Lung (tissue), 12 donors: Measurements from ENCODE around the gene LTBP1. TPM values are rescaled to one million over a fixed set of nuclear protein-coding genes. Genes with fewer than 3 reads are reported as not detected.

Source experiments
- ATAC-seq: fragments of 200-7000 bp; cut with Tn5 transposase; one replicate; pipeline ENCODE4 v1.9.1; 2020; ENCODE audit warnings: moderate number of reproducible peaks; ENCODE audit not compliant: insufficient read depth, low FRiP score
- DNase-seq, 3 donors: peaks; one replicate each; pipeline ENCODE4 v3.0.0-alpha.2; 2013 to 2017
- H3K27ac ChIP-seq, 2 donors: one replicate each; pipeline ENCODE4 v1.5.1; 2013; ENCODE audit warnings: mild to moderate bottlenecking in 2 of 2, moderate library complexity in 2 of 2, control low read depth in 1 of 2, inconsistent platforms in 1 of 2, low read depth in 1 of 2, low read length in 1 of 2
- H3K27me3 ChIP-seq, 3 donors: one replicate each; pipeline ENCODE4 v1.5.1; 2013; ENCODE audit warnings: low read length in 2 of 3; ENCODE audit not compliant: control insufficient read depth in 3 of 3, insufficient read depth in 3 of 3
- H3K36me3 ChIP-seq, 4 donors: one replicate each; pipeline ENCODE4 v1.5.1; 2013; ENCODE audit warnings: low read length in 4 of 4, mild to moderate bottlenecking in 1 of 4, moderate library complexity in 1 of 4; ENCODE audit not compliant: control insufficient read depth in 4 of 4, insufficient read depth in 4 of 4
- H3K4me1 ChIP-seq, 5 donors: one replicate each; pipeline ENCODE4 v1.5.1; 2013; ENCODE audit warnings: low read length in 5 of 5, mild to moderate bottlenecking in 2 of 5, moderate library complexity in 1 of 5; ENCODE audit not compliant: control insufficient read depth in 5 of 5, insufficient read depth in 5 of 5
- H3K4me3 ChIP-seq: one replicate; pipeline ENCODE4 v1.5.1; 2013; ENCODE audit warnings: mild to moderate bottlenecking, control low read depth, moderate library complexity
- H3K9ac ChIP-seq, 2 donors: one replicate each; pipeline ENCODE4 v1.5.1; 2013; ENCODE audit warnings: low read length in 2 of 2, control low read depth in 1 of 2; ENCODE audit not compliant: insufficient read depth in 1 of 2
- H3K9me3 ChIP-seq, 4 donors: one replicate each; pipeline ENCODE4 v1.5.1; 2013; ENCODE audit warnings: low read length in 3 of 4, mild to moderate bottlenecking in 1 of 4, moderate library complexity in 1 of 4; ENCODE audit not compliant: control insufficient read depth in 4 of 4, insufficient read depth in 3 of 4
- WGBS, 2 donors: extraction: QIAGEN DNeasy Blood & Tissue Kit; methylation state at CpG; one replicate each; pipeline ENCODE4 v1.1.7; 2013; 5-methylcytosine and 5-hydroxymethylcytosine counted together
- polyA plus RNA-seq, 2 donors: library from polyadenylated mRNA; stranded (reverse); fragments of 200-250 nt; gene quantifications; one replicate each; pipeline ENCODE4 v1.2.1, GENCODE V29; 2013
- total RNA-seq, 2 donors: library from RNA; depleted of rRNA in 1 of 2; stranded (reverse); fragments of >200 nt in 1 of 2; gene quantifications; one replicate each; pipeline ENCODE4 v1.2.1, GENCODE V29; 2014 to 2021
- TF ChIP-seq, protein P1 (sequence below): IDR thresholded peaks from 2 replicates; pipeline ENCODE4 v1.5.1; 2012; ENCODE audit warnings: mild to moderate bottlenecking; ENCODE audit errors: control extremely low read depth, extremely low read depth
- donor health status: control.
- donor health status: control.
- donor health status: Bipolar disorder and iron deficiency.
- donor health status: healthy.
- donor health status: DM: yes; HTN: yes; CAD: no.

Gene LTBP1
- total and polyA plus RNA-seq, 4 donors, result 8.8 to 57.4 (median 28.6) TPM

DNA sequence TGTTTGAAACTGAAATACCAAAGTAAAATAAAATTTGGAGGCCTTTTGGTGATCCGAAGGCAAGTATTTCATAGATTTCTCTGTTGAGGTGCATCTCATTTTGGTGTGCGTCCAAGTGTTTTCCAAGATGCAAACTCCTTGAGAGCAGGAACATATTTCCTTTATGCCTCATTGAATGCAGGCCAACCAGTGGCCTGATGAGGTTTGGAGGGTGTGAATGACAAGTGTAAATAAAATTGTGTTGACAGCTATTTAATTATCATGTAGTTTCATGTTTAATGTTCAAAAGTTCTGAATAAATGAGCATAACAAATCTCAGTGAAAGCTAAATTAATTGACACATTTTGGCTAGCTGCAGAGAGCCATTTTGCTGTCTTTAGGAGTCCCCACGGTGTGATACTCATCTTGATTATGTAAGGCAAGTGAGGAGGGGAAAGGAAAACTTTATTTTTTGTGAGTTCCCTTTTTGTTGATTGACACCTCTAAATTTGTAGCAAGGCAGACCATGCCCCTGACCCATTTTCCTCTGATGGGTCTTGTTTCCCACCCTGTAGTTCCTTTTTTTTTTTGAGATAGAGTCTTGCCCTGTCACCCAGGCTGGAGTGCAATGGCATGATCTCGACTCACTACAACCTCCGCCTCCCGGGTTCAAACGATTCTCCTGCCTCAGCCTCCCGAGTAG is 6.3 kb upstream of the LTBP1 start:
- WGBS, 2 donors, result 84 to 90% methylated on average over 8 of the region's 8 CpGs

DNA sequence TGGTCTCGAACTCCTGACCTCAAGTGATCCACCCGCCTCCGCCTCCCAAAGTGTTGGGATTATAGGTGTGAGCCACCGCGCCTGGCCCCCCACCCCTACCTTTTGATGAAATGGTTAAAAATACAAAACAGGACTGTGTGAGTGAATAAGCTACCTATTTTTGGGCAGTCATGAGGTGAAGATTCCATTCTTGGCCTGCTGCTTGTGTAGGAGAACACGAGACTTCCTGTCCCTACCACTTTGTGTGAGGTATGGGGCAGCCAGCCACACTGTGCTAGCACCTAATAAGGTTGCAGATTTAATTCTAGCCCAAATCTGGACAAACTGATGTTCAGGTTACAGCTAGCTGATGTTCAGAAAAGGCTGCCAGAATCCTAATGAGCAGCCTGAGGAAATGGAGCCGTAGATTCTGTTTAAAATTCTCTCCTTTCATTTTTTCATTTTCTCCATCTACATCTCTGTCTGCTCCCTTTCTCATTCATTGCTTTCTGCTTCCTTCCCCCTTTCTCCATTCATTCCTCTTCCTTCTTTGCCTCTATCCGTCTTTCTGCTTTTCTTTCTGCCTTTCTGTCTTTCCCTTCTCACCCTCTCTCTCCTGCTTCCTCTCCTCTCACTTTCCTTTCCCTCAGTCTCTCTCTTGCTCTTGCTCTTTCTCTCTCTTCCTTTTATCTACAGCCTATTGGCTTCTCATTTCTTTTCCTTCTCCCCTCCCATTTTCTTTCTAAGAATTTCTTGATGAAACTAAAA is 4.6 kb upstream of the LTBP1 start:
- Histone ChIP-seq H3K4me1 (peaks cover 0 to 5% (median 0%) of the 10 kb centered on the region in 5 donors), H3K9me3 (no peaks in the 10 kb centered on the region), H3K27ac (no peak overlapping the region), H3K4me3 (no peak overlapping the region), H3K27me3 (no peaks in the 10 kb centered on the region), H3K9ac (no peak overlapping the region), H3K36me3 (no peaks in the 10 kb centered on the region)
- DNase-seq (no peak), ATAC-seq (no peak)
- TF ChIP-seq, protein P1, sequence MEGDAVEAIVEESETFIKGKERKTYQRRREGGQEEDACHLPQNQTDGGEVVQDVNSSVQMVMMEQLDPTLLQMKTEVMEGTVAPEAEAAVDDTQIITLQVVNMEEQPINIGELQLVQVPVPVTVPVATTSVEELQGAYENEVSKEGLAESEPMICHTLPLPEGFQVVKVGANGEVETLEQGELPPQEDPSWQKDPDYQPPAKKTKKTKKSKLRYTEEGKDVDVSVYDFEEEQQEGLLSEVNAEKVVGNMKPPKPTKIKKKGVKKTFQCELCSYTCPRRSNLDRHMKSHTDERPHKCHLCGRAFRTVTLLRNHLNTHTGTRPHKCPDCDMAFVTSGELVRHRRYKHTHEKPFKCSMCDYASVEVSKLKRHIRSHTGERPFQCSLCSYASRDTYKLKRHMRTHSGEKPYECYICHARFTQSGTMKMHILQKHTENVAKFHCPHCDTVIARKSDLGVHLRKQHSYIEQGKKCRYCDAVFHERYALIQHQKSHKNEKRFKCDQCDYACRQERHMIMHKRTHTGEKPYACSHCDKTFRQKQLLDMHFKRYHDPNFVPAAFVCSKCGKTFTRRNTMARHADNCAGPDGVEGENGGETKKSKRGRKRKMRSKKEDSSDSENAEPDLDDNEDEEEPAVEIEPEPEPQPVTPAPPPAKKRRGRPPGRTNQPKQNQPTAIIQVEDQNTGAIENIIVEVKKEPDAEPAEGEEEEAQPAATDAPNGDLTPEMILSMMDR, result no peak
- WGBS, 2 donors, result 93 to 95% methylated on average over 8 of the region's 8 CpGs

More for the DNA sequence above, 6.3 kb upstream of the LTBP1 start:
- TF ChIP-seq, protein P1, result no peak
- ATAC-seq (no peak), DNase-seq (no peak)
- Histone ChIP-seq H3K9me3 (no peaks in the 10 kb centered on the region), H3K9ac (no peak overlapping the region), H3K36me3 (no peaks in the 10 kb centered on the region), H3K4me3 (no peak overlapping the region), H3K27me3 (no peaks in the 10 kb centered on the region), H3K4me1 (peaks cover 0 to 5% (median 0%) of the 10 kb centered on the region in 5 donors), H3K27ac (no peak overlapping the region)

DNA sequence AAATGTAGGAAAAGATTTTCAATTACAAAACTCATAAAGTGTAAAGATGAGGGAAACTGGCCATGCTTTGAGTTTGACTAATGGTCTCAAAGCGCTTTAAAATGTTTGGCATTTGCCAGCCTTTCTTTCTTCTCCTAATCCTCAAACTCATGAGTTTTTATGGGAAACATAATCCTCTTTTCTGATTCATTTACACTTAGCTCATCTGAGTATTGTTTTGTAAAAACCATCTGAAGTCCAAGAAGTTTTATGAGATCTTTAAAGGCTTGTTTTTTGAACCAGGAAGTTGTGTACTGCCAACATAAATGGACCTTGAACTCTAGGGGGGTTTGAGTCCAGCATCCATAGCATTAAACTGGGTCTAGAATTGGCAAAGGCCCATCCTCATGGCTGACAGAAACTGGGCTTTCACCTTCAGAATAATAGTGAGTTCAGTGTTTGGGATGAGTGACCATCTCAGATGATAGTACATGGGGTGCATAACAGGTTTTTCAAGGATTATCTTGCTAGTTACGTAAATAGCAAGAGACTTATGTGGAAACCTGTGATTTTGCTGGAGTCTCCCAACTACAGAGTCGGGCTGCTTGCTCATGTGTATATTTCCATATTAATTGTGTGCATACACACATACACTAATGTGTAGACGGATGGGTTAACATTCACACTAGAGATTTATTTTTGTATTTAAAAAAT is 3.8 kb upstream of the LTBP1 start:
- TF ChIP-seq, protein P1, result no peak
- Histone ChIP-seq H3K27ac (no peak overlapping the region), H3K27me3 (no peaks in the 10 kb centered on the region), H3K36me3 (no peaks in the 10 kb centered on the region), H3K9me3 (no peaks in the 10 kb centered on the region), H3K9ac (no peak overlapping the region), H3K4me3 (no peak overlapping the region), H3K4me1 (peaks cover 0 to 5% (median 0%) of the 10 kb centered on the region in 5 donors)
- ATAC-seq (no peak), DNase-seq (no peak)
- WGBS, 2 donors, result 93 to 97% methylated on average over 4 of the region's 4 CpGs
